Fibroblast of lung (primary cell): Measurements from ENCODE around the gene AGAP1. TPM values are rescaled to one million over a fixed set of nuclear protein-coding genes. Genes with fewer than 3 reads are reported as not detected.

ENCODE experiments used
- DNase-seq, 2 donors: peaks; one replicate each; pipeline versions ENCODE4 v3.0.0 to v3.0.0-alpha.2; 2010; ENCODE audit warnings: low read depth in 2 of 2
- H2AFZ ChIP-seq: 2 replicates; pipeline ENCODE4 v1.5.1; 2012; ENCODE audit warnings: low read length, control low read depth, inconsistent platforms
- H3K27ac ChIP-seq: 2 replicates; pipeline ENCODE4 v1.5.1; 2011; ENCODE audit warnings: low read length, control low read depth; ENCODE audit not compliant: insufficient read depth
- H3K27me3 ChIP-seq: 2 replicates; pipeline ENCODE4 v1.5.1; 2011; ENCODE audit warnings: mild to moderate bottlenecking, low read length; ENCODE audit not compliant: control insufficient read depth, insufficient read depth
- H3K36me3 ChIP-seq: 2 replicates; pipeline ENCODE4 v1.5.1; 2011; ENCODE audit warnings: low read length; ENCODE audit not compliant: control insufficient read depth, insufficient read depth
- H3K4me1 ChIP-seq: 2 replicates; pipeline ENCODE4 v1.5.1; 2011; ENCODE audit warnings: low read length; ENCODE audit not compliant: control insufficient read depth, insufficient read depth; ENCODE audit errors: extremely low read depth
- H3K4me2 ChIP-seq: 2 replicates; pipeline ENCODE4 v1.5.1; 2011; ENCODE audit warnings: low read length, control low read depth; ENCODE audit not compliant: insufficient read depth; ENCODE audit errors: extremely low read depth
- H3K4me3 ChIP-seq, 4 experiments: fragments of 200-600 bp in 1 of 4; sonication (generic) in 1 of 4; replicated peaks in 1 of 4; 2 replicates each; pipeline ENCODE4 v1.5.1; 2011 to 2016; ENCODE audit warnings: low read length in 4 of 4, low read depth in 3 of 4, mild to moderate bottlenecking in 3 of 4, control low read depth in 2 of 4, inconsistent platforms in 1 of 4, mixed read lengths in 1 of 4; ENCODE audit not compliant: insufficient read depth in 1 of 4; ENCODE audit errors: control extremely low read depth in 1 of 4
- H3K79me2 ChIP-seq: 2 replicates; pipeline ENCODE4 v1.5.1; 2012; ENCODE audit warnings: mild to moderate bottlenecking, low read length, inconsistent platforms; ENCODE audit not compliant: control insufficient read depth, insufficient read depth
- H3K9ac ChIP-seq: 2 replicates; pipeline ENCODE4 v1.5.1; 2011; ENCODE audit warnings: mild to moderate bottlenecking, low read length, control low read depth; ENCODE audit not compliant: insufficient read depth
- H3K9me3 ChIP-seq: 2 replicates; pipeline ENCODE4 v1.5.1; 2012; ENCODE audit warnings: low read depth, low read length; ENCODE audit not compliant: control insufficient read depth, insufficient read depth
- H4K20me1 ChIP-seq: 2 replicates; pipeline ENCODE4 v1.5.1; 2011; ENCODE audit warnings: low read length; ENCODE audit not compliant: control insufficient read depth, insufficient read depth; ENCODE audit errors: extremely low read depth
- CTCF ChIP-seq, 2 donors: IDR thresholded peaks in 1 of 2; conservative IDR thresholded peaks in 1 of 2; 1 replicate in 1 of 2; 2 replicates in 1 of 2; pipeline ENCODE4 v1.5.1; 2011 to 2012; ENCODE audit warnings: low read length in 2 of 2, control low read depth in 1 of 2, inconsistent platforms in 1 of 2, low read depth in 1 of 2, mild to moderate bottlenecking in 1 of 2
- EZH2 ChIP-seq: IDR thresholded peaks from 2 replicates; pipeline ENCODE4 v1.5.1; 2012; ENCODE audit warnings: low read length, control low read depth, mild to moderate bottlenecking; ENCODE audit errors: missing control alignments
- polyA plus RNA-seq, 2 donors: library from polyadenylated mRNA; depleted of rRNA in 1 of 2; stranded (reverse) in 1 of 2; unstranded in 1 of 2; fragments of >200 nt; gene quantifications; 2 replicates each; pipeline ENCODE4 v1.2.1, GENCODE V29; 2011 to 2012; ENCODE audit warnings: missing spikeins in 1 of 2
- total RNA-seq: library from RNA; depleted of rRNA; stranded (reverse); fragments of >200 nt; gene quantifications from 2 replicates; pipeline ENCODE4 v1.2.1, GENCODE V29; 2014

AGAP1 gene
- total and polyA plus RNA-seq, 2 donors (not counting 1 experiment from before 2014, with no cell fraction given): 10.6 to 14.0 TPM

- no peaks in the 10 kb centered on the region for H3K4me1 ChIP-seq
- no peaks in the 10 kb centered on the region for H3K27me3 ChIP-seq
- H3K4me2 ChIP-seq: peak overlapping the region; percentile 57
- peak overlapping the region in 2 of 4 experiments; percentile 15 to 32 for H3K4me3 ChIP-seq
- TF ChIP-seq CTCF (conservative IDR thresholded peaks at IDR 0.05 in 1 of 2, IDR thresholded peaks at IDR 0.05 in 1 of 2; ENCODE audit: low read depth in 1 of 2, low read length in 2 of 2) (no peak), EZH2 (no peak)
- H3K27ac ChIP-seq: peak overlapping the region; percentile 14
- no peak overlapping the region for H3K9ac ChIP-seq
- H3K36me3 ChIP-seq: no peaks in the 10 kb centered on the region
- no peaks in the 10 kb centered on the region for H3K9me3 ChIP-seq
- peak; percentile 8 to 66 for DNase-seq
- peaks cover 3% of the 10 kb centered on the region for H3K79me2 ChIP-seq
- H4K20me1 ChIP-seq: no peaks in the 10 kb centered on the region
- no peak overlapping the region for H2AFZ ChIP-seq
These were observed 76.4 kb downstream of the AGAP1 start for GRCh38 chr2:235570256-235570655.

DNA sequence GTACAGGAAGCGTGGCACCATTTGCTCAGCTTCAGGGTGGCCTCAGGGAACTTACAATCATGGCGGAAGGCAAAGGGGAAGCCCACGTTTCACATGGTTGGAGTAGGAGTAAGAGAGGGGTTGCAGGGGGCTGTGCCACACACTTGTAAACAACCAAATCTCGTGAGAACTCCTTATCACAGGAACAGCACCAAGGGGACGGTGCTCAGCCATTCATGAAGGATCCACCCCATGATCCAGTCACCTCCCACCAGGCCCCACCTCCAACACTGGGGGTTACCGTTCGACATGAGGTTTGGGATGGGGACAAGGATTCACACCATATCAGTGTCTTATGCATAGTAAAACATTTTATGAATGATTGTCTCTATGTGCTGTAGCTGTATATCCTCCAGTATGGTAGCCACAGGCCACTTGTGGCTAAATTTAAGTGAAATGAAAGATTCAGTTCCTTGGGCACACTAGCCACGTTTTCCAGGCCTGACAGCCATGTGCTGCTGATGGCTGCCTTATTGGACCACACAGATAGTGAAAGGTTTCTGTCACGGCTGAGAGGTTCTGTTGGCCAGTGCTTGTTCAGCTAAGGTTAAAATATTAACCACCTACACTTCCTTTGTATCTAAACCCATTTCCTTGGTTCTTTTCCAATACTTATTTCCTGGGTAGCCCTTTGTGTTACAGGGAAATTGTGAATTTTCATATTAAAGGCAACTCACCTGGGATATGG is 77.3 kb downstream of the AGAP1 start:
- H3K79me2 ChIP-seq: peaks cover 3% of the 10 kb centered on the region
- no peak for DNase-seq

GRCh38 chr2:235572592-235572991 is 78.7 kb downstream of the AGAP1 start:
- Histone ChIP-seq H3K27ac (no peak overlapping the region), H3K27me3 (no peaks in the 10 kb centered on the region), H3K79me2 (peaks cover 5% of the 10 kb centered on the region), H3K9me3 (no peaks in the 10 kb centered on the region), H3K4me2 (no peak overlapping the region), H2AFZ (no peak overlapping the region), H3K4me3 (no peak overlapping the region), H3K4me1 (peaks cover 2% of the 10 kb centered on the region), H3K36me3 (no peaks in the 10 kb centered on the region), H4K20me1 (no peaks in the 10 kb centered on the region), H3K9ac (no peak overlapping the region)
- no peak for DNase-seq
- no peak for TF ChIP-seq EZH2
- no peak for TF ChIP-seq CTCF (conservative IDR thresholded peaks at IDR 0.05 in 1 of 2, IDR thresholded peaks at IDR 0.05 in 1 of 2; ENCODE audit: low read depth in 1 of 2, low read length in 2 of 2)

More for the DNA sequence above, 77.3 kb downstream of the AGAP1 start:
- H2AFZ ChIP-seq: no peak overlapping the region
- H3K27me3 ChIP-seq: no peaks in the 10 kb centered on the region
- no peaks in the 10 kb centered on the region for H3K36me3 ChIP-seq
- H3K4me3 ChIP-seq: no peak overlapping the region
- H4K20me1 ChIP-seq: no peaks in the 10 kb centered on the region
- H3K4me1 ChIP-seq: no peaks in the 10 kb centered on the region
- H3K4me2 ChIP-seq: no peak overlapping the region
- H3K9me3 ChIP-seq: no peaks in the 10 kb centered on the region
- H3K27ac ChIP-seq: no peak overlapping the region
- TF ChIP-seq CTCF (conservative IDR thresholded peaks at IDR 0.05 in 1 of 2, IDR thresholded peaks at IDR 0.05 in 1 of 2; ENCODE audit: low read depth in 1 of 2, low read length in 2 of 2): no peak
- TF ChIP-seq EZH2: no peak
- no peak overlapping the region for H3K9ac ChIP-seq
